GM18951 (cell line): ENCODE results near the gene UBE2O.
A peak's percentile ranks its signal among the peaks of the same experiment; 100 is the strongest.

Source experiments
- POLR2A ChIP-seq: IDR thresholded peaks from 4 replicates; pipeline ENCODE4 v1.6.1; 2011; ENCODE audit warnings: mild to moderate bottlenecking; ENCODE audit not compliant: insufficient read length, insufficient read depth; ENCODE audit errors: extremely low read depth
- in situ Hi-C: fragments of 300-500 bp; cut with MboI; formaldehyde crosslinking; loops from one replicate; pipeline ENCODE4 v1.12.0; 2022; ENCODE audit warnings: low sequenced_read_pairs, mixed read lengths, inconsistent platforms; ENCODE audit not compliant: unreplicated experiment

UBE2O gene

DNA sequence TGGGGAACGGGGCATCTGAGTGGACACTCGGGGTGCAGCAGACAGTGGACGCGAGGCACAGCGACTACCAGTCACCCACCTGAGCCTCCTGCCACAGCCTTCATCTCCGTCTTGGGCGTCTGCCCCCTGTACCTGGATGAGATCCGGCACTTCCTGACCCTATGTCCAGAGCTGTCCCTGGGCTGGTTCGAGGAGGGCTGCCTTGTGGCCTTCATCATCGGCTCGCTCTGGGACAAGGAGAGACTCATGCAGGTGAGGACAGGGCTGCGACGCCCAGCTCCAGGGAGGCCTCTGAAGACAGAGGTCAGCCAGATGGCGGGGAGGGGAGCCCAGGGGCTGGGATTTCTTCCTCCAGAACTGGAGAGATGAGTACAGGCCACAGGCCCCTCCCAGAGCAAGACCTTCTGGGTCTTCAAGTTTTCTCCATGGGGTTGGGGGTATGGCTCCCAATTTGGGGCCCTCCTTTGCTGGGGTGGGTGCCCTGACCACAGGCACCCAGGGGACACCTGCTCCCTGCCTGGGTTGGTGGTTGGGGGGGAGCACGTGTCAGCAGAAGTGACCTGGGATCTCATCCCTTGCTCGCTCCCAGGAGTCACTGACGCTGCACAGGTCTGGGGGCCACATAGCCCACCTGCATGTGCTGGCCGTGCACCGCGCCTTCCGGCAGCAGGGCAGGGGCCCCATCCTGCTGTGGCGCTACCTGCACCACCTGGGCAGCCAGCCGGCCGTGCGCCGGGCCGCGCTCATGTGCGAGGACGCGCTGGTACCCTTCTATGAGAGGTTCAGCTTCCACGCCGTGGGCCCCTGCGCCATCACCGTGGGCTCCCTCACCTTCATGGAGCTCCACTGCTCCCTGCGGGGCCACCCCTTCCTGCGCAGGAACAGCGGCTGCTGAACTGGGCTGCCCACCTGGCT, 16.4 kb upstream of the UBE2O start:
- in situ Hi-C loops: loop anchor here (5.0 kb wide), 1 partner anchor 38 kb away; no protein-coding TSS in a partner anchor
- TF ChIP-seq POLR2A: no peak

DNA sequence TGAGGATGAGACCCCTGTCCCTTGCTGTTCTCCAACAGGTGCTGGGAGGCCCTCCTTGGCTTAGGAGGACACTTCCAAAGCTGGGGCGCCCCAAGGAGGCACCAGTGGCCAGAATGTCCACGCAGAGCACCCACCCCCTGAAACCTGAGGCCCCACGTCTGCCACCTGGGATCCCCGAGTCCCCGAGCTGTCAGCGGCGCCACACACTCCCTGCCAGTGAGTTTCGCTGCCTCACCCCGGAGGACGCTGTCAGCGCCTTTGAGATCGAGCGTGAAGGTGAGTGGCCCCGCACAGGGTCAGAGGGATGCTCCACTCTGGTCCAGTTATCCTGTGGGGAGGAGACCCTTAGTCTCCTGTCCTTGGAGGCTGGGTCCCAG, 15.7 kb upstream of the UBE2O start:
- in situ Hi-C loops: loop anchor here (5.0 kb wide), 1 partner anchor 39 kb away; no protein-coding TSS in a partner anchor
- peak; percentile 6 for TF ChIP-seq POLR2A

- TF ChIP-seq POLR2A: peak; percentile 0
- in situ Hi-C loops: loop anchor here (5.0 kb wide), 1 partner anchor 39 kb away; no protein-coding TSS in a partner anchor
Observed at GRCh38 chr17:76467809-76468633, 15.1 kb upstream of the UBE2O start.

DNA sequence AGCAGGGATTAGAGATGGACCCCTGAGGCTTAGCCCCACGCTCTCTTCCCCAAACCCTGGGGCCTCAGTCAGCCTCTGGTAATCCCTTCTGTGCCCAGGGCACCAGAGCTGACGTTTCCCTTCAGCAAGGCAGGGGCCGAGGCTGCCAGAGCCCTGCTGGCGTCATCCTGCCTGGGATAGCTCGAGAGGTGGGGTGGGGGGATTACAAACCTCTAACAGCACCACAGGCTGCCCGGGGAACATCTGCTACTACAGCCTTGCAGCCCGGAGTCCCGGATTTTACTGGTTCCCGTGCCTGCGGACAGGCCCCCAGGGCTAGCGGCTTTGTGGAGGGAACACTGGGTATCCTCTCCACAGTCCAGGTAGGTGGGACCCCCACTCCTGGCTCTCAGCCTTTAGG, 14.4 kb upstream of the UBE2O start, which contains the start of gene AANAT:
TSS of gene AANAT (plus strand) at position 238 of the 400 bp plus-strand sequence. CDS start 1,144 bp downstream, outside the sequence.
- no peak for TF ChIP-seq POLR2A
- in situ Hi-C loops: loop anchor here (5.0 kb wide), 1 partner anchor 40 kb away; no protein-coding TSS in a partner anchor

DNA sequence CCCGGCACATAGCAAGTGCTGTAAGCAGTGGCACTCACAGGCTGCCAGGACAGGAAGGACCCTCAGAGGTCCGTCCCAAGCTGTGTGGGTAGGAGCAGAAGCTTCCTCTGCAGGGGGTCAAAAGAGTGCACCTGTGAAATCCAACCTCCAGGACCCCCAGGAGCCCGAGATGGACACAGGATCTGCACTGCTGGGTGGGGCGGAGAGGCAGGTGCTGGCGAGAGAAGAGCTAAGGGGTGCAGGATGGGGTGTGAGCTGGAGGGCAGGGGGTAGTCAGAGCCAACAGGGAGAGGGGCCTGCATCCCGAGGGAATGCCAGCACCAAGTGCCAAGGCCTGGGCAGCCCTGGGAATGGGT, 13.8 kb upstream of the UBE2O start:
- in situ Hi-C loops: loop anchor here (5.0 kb wide), 1 partner anchor 41 kb away; no protein-coding TSS in a partner anchor
- TF ChIP-seq POLR2A: no peak

DNA sequence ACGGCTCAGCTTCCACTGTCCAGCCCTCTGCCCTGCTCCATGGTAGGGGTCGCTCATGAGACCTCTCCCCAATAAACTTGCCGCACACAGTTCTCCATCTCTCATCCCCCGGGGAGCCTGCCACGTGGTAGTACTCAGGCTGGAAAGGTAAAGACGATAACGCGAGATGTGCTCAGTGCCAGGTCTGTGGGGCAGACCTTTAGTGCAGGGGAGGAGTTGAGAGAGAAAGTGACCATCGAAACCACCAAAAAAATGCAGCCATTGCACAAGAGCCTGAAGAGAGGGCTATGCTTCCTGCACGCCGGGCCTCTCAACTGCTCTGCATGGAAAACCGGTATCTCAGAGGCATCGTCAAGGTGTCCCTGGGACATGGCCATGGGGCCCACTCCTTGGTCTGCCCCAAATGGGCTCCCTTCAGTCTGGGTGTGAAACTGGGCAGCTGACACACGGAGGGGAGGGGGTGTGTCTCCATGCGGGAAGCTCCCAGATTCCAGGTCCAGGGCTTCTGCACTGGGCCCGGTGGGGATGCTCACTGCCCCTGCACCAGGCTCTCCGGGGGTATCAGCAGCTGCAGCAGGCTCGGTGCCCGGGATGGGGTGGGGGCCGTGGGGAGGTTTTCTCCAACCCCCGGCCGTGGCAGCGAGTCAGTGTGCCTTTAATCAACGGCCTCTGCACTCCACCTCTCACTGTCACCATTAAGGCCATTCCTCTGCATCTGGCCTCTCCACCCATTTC, 9.8 kb upstream of the UBE2O start:
- in situ Hi-C loops: no loop called here
- TF ChIP-seq POLR2A: no peak

DNA sequence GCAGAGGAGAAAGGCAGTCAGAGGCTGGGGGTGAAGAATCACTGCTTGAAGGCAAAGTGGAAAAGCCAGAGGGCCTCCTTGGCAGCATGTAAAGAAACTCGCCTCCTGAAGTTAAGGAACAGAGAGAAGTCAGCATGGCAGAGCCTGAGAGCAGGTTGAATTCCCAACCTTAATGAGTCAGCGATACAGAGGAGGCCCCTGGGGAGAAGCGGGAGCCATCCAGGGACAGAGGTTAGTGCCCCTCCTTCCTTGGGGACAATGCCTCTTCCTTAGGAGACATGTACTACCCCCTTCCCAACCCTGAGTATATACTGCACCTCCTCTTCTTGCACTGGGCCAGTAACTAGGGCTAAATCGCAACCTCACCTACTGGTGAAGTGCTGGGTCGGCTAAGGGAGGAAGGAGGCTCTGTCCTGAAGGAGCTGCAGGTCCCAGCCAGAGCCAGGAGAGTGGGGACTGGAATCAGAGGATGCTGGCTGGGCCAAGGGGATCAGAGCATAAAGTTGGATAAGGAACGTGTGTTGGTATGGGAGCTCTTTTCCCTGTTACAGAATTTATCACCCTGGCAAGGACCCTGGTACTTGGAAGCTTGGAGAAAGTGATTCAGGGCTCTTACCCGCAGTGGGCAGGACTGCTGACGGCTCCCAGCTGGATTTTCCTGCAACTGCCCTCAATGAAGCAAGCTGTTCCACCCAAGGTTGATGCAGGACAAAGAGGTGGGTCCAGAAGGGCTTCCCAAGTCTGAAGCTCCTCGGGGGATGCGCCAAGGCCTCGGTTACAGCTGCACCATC, 9.0 kb upstream of the UBE2O start:
- in situ Hi-C loops: no loop called here
- no peak for TF ChIP-seq POLR2A

DNA sequence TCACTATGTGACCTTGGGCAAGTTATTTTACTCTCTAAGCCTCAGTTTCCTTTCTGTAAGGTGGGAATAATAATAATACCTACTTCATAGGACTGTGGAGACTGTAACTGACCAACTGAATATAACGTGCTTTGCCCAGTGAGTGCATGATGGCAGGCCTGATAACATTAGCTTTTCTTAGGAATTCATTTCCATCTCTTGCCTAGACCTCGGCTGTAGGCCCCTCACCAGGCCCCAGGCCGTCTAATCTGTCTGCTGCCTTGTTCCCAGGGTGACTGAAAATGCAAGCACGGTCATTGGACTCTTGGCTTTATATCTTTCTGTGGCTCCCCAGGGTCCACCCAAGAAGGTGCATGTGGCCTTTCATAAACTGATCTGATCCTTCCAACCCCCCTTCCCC, 6.7 kb upstream of the UBE2O start:
- in situ Hi-C loops: no loop called here
- TF ChIP-seq POLR2A: no peak

GRCh38 chr17:76458580-76459490, 5.9 kb upstream of the UBE2O start:
- in situ Hi-C loops: no loop called here
- TF ChIP-seq POLR2A: no peak

DNA sequence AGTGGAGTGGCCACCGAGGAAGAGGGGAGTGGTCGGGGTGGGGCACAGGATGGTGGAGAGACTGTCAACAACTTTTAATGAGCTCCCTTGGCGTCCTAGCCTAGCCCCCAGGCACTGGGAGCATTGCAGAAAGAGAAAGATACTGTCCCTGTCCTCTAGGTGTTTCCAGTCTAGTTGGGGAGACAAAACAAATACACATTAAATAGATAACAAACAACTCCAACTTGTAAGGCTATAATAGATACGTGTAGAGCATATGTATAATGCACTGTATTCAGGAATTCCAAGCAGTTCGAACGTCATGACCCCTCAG, 435 bp upstream of the UBE2O start:
- TF ChIP-seq POLR2A: no peak
- in situ Hi-C loops: no loop called here

DNA sequence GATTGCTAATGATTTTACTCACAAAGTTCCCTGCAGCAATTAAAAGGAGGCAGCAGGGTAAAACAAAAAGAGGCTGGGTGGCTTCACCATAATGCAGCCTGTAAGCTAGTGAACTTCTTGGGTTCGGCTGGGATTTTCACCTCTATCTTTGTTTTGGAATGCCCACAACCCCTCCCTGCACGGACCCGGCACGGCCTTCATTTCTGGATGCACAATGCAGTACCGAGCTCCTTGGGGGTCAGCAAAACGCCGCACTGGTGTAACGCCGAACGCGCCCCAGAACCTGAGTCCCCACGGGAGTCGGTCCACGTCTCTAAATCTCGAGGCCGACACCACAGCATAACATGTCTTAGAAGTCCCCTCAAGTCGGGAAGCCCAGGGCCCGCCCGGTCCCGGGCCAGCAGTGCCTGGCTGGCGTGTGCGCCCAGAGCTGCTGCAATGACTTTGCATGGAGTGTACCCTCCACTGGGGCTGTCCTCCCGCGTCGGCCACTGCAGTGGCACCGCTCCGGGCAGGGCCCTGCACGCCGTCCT, 759 bp downstream of the UBE2O start:
- in situ Hi-C loops: no loop called here
- TF ChIP-seq POLR2A: no peak
